GM04504 (cell line): Measurements from ENCODE around the gene SPATC1L.
"Not testable (repeated sequence)": the region's sequence is repeated elsewhere in the genome, so short reads cannot be mapped to it uniquely, and the experiment has no call there.

Experiments
- DNase-seq: peaks from one replicate; pipeline ENCODE4 v3.0.0-alpha.2; 2012; ENCODE audit warnings: low read depth

Gene SPATC1L

DNA sequence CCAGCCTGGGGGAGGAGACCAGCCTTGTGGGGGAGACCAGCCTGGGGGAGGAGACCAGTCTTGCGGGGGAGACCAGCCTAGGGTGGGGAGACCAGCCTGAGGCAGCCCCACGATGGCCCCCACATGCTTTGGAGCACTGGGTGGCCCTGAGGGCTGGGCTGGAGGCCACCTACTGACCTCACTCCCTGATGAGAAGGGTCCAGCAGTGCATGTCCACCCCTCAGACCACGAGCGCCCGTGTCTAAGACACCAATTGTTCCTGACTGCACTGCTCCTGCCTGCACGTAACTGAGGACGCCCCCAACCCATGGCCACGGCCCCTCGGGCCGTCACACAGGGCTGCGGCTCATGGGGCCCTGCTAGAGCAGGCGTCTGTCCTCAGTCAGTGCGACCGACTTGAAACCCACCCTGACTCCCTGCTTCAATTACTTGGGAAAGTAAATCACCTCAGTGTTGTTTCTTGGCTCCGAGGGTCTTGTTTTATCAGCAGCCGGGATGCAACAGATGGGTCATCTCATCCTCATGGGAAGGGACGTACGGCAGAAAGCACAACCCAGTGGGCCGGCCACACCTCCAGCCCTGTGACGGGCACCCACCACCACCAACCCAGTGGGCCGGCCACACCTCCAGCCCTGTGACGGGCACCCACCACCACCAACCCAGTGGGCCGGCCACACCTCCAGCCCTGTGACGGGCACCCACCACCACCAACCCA, at the start of gene SPATC1L:
Gene SPATC1L, minus strand, starts transcription at position 550 of the 715 bp plus-strand sequence. CDS start 1,643 bp downstream, outside the sequence.
- peak; percentile 41 for DNase-seq

DNA sequence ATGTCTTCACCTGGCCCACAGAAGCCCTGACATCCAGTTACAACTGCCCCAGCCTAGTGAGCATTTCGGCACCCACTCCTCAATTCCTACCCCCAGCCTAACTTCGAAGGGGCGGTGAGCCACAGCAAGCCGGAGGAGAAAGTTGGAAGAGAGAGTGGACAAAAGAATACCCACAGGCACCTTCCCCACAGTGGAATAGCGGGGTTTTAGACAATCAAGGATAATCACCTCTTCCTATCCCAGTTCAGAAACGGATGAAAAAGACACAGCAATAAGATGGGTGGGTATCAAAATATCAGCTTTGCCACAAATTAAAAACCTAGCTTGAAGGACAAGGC, 45.6 kb upstream of the SPATC1L start:
- DNase-seq, result no peak

DNA sequence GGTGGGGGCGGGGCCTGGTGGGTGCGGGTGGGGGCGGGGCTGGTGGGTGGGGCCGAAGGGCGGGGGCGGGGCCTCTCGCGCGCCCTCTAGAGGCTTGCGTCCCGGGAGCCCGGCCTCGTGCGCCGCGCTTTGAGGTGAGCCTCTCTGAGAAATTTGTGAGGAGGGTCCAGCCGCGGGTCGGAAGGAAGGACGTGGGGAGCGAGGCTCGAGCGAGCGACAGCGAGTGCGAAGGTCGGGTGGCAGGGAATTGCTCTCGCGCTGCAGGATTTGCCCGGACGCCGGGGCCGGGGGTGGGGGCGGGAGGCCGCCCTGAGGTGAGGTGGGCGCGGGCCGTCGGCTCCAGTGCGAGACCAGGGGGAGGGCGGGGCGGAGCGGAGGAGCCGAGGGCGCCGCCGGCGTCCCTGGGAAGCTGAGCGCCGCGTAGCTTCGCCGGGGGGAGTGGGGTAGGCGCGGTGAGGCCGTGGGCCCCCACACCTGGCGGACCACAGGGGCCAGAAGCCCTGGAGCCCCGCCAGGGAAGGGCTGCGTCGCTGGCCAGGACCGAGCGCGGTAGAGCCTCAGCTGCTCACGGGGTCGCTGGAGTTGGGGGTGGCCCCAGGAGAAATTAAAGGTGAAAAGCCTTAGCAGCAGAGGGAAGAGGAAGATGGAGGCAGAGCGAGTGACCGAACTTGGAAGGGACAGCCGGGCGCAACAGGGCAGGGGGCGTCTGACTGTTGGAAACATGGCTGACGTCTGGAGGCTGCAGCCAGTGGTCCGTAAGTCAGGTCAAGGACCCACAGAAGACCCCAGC, 45.1 kb upstream of the SPATC1L start:
- DNase-seq, result no peak

DNA sequence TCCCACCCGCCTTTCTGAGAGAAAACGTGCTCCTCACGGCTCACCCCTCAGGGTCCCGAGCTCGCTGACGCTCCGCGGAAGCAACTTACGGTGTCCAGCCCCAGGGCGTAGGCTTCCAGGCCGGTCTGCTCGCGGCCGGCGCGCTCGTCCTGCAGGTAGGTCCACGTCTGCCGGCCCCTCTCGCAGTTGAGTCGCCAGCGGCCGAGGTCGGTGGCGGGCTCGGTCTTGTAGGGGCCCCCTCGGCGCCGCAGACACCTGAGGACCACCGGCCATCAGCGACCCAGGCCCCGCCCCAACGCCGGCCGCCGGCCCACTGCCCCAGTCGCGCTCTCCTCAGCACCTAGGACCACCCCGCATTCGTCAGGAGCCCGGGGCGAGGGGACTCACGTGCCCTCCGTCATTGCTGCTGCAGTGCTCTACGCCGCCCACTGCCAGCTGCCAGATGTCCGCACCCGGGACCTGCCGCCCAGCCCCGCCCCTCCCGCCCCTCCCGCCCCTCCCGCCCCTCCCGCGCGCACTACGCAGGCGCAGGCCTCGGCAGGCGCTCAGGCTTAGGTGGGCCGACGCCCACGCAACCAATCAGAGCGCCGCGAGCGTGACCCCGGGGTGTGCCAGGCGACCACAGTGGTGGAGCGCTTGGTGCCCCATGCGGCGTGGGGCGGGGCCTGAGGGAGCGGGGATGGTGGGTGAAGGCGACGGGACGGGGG, 44.2 kb upstream of the SPATC1L start, which contains the start of gene LSS:
Gene LSS, minus strand, starts transcription at position 430 of the 707 bp plus-strand sequence. Its CDS starts 29 bp downstream, at position 401.
- peak; percentile 95 for DNase-seq

DNA sequence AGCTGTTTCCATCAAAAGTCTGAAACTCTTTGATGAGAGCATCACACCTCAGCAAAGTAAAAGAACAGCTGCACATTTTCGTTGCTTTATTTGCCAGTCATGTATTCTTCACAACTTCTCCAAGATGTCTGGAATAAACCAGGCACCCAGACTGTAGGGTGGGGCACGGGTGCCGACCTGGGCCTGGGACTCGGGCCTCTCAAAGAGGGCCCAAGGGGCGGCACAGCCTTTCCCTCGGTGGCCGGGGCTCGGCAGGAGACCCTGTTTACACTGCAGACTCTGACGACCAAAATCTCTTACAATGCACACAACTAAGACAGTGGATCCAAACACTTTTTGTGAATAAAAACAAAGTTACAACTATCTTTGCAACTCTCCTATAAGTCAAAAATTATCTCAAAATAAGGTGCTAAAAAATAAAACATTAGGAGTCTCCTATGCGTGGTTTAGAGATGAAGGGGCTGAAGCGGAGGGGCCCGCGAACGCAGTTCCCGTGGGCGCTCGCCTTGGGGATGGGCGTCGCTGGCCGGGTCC, 43.6 kb upstream of the SPATC1L start:
- no peak for DNase-seq

DNA sequence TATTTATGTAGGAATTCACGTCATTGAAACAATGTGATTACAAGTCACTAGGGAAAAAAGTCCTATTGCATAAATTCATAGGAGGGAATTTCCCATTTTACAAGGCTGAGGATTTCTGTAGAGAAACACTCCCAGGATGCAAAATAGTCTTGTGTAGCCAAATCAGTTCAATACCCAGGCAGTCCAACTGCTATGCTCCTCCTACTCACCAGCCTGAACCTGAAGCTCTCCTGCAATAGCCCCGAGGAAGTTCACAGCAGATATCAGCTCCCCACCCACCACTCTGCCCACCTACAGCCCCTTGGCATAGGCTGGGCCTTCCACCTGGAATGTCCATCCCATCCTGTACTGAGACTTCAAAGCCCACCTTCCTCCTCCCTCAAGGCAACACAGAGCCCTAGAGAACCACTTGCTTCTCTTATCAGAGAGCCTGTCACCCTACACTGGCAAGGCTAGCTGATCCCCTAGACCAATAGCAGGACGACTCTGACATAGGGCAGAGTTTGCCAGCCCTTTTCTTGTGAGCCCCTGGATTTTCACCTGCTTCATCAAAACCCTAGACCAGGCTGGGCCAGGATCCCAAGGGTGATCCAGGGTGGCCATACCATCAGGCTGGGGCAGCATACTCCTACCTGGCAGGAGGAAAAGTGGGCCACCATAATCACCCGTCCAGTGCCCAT, 42.8 kb upstream of the SPATC1L start:
- DNase-seq, result peak; percentile 29

DNA sequence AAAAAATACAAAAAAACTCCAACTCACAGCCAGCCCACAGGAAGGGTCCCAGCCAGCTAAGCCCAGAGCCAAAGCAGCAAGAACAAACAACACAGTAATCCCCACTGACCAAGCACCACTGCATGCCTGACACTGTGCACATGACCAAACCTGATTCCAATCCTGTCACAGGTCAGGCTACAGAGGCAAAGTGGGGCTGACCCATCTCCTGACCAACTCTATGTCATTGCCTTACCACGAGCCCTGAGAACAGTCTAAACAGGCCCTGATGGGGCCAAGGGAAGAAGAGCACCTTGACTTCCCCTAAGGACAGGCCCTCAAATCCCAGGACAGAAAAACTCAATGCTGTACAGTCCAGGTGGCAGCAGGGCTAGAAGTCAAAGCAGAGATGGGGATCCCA, 41.9 kb upstream of the SPATC1L start:
- DNase-seq, result no peak

DNA sequence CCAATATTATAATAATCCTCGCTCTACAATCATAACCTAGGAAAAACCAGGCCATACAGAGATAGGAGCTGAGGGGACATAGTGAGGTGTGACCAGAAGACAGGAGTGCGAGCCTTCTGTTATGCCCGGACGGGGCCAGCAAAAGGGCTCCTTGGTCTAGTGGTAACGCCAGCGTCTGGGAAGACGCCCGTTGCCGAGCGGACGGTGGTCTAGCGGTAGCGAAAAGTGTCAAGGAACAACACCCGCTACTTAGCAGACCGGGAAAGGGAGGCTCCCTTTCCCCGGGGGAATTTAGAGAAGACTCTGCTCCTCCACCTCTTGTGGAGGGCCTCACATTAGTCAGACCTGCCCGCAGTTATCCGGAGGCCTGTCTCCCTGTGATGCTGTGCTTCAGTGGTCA, 39.4 kb upstream of the SPATC1L start:
- DNase-seq, result not testable (repeated sequence)

DNA sequence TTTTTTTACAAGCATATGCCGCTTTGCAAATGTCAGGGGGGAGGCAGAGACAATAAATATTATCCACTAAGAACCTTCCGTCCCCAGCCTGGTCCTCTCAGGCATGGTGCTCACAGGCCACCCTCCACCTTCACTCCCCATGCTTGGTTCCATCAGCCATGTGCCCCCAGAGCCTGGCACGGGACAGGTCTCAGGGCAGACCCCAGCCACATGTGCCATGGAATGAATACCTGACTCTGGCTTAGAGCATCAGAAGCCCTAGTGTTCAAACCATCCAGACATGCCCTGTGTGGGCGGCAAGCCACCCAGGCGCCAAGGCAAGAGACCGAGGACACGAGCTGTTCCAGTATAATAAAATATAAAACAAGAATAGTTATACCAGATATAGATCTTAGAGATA, 39.0 kb upstream of the SPATC1L start:
- no peak for DNase-seq

DNA sequence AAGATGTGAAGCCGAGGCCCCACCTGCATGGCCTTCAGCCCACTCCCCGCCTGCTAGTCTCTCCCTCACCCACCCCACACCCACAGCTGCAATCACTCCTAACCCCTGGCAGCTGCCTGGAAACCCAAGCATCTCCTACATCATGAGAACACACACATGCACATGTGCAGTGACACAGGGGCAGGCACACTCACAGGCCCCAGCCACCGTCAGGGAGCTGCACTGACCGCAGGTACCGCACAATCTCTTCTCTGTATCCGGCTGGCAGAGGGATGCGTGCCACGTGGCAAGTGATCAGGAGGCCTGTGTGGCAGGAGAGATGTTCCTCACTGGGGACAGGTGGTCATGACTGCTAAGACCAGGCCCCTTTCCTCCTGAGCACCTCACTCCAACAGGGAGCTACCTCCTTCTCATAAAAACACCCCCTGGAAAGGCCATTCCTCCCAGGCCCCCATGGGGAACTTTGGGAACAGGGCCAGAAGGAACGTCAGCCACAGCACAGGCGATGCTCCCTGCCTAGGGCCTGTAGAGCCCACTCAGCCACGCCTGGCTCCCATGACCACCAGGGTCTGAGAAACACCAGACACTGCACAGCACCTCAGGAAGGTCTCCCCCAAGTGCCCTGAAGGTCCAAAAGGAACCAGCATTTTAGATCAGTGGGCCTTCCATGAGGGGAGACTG, 38.3 kb upstream of the SPATC1L start:
- DNase-seq, result no peak

DNA sequence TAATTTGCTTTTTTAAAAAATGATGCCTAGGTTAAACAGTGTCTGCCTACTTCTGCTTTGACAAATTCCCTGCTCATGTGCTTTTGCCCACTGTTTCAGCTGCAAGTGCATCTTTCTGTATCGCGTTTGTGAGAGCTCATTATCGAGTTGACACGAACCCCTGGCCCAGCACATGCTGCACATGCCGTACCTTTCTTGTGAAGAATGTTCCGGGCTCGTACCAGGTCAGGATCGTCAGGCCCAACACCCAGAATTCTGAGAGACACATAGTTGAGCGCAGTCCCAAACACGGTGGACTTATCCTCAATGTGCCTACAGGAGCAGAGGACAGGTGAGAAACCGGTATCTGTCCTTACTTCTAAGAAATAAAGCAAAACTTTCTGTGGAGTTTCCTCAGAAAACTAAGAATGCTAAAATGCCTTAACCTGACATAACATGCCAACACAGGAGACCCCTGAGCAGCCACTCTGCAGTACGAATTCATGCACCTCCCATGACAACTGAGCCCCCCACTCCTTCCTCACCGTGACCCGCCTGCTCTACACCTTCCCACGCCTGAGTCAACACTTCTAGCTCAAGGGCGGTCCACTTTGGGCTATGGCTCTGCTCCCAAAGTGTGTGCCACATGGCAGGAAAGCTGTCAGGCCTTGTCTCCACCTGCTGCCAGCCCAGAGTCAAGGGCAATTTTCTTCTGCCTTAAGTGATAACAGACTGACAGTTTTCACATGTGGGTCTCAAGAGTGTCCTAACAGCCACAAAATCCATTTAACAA, 37.6 kb upstream of the SPATC1L start:
- DNase-seq, result no peak

DNA sequence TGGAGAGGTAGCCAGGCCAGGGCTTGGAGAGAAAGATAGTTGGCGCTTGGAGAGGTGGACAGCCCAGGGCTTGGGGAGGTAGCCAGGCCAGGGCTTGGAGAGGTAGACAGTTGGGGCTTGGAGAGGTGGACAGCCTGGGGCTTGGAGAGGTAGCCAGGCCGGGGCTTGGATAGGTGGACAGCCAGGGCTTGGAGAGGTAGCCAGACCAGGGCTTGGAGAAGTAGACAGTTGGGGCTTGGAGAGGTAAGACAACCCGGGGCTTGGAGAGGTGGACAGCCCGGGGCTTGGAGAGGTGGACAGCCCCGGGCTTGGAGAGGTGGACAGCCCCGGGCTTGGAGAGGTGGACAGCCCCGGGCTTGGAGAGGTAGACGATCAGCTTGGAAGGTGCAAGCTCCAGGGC, 36.6 kb upstream of the SPATC1L start:
- DNase-seq, result no peak

DNA sequence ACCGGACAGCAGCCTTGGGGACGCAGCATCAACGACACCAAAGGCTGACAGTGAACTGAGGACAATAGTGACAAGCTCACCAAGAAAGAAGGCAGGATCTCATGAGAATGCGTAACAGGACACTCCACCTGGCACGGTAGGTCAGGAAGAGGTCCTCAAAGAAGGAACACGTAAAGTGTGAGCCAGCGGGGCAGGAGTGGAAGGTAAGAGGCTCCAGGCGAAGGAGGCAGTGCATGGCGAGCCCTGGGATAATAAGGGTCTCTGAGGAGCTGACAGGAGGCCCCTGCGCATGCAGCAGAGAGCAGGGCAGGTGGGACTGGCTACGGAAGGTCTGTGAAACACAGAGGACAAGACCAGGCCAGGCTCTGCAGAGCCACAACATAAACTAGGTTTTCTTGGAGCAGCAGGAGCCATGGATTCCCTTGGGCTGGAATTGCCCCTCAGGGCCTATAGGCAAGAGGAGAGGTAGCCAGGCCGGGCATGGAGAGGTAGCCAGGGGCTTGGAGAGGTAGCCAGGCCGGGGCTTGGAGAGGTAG, 36.1 kb upstream of the SPATC1L start:
- no peak for DNase-seq

DNA sequence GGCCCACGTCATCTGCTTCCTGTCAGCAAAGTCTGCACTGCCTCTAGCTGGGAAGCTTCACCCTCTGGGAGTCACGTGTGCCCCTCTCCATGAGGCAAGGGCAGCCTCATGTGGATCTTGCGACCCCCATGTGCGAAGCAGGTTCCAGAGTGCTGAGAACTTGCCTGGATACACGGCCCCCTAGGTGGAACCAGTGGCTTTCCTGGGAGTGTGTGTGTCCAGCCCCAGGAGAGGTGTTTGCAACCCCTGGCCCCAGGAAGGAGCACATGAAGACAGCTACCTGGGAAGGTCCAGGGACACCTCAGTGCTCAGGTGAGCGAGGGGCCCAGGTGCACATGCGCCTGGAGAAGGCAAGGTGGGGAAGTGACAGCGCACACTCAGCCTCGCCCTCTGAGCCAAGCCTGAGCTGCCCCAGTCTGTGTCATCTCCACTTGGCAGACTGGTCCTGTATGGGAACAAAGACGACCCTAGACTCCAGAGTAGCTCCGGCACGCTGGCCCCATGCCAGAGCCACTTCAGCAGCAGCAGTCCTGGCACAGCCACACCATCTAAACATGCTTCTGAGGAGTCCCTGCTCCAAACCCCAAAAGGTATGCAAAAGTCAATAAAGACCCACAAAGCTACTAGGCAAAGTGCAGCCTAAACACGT, 35.5 kb upstream of the SPATC1L start:
- no peak for DNase-seq

DNA sequence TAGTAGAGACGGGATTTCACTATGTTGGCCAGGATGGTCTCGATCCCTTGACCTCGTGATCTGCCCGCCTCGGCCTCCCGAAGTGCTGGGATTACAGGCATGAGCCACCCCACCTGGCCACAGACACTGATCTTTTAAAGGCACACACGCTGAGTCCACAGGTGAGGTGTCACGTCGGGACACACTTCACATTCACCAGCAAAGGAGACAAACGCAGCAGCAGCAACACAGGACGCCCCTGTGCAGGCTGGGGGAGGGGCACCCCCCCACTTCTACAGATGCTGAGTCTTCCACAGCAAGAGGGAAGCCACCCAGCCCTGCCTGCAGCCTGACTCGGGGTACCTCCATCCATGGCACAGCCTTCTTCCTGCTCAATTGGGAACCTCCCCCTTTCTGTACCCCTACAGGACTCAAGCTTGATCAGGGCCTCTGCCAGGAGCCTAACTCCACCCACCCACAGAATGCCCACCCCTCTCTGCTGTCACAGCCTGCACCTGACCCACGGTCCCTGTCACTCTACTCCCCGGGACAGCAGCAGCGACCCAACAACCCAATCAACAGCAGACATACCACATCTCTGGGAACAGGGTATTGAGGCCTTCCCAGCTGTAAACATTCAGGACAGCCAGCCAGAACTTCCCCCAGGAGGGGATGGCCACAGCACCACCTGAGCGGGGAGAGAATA, 34.8 kb upstream of the SPATC1L start:
- no peak for DNase-seq

DNA sequence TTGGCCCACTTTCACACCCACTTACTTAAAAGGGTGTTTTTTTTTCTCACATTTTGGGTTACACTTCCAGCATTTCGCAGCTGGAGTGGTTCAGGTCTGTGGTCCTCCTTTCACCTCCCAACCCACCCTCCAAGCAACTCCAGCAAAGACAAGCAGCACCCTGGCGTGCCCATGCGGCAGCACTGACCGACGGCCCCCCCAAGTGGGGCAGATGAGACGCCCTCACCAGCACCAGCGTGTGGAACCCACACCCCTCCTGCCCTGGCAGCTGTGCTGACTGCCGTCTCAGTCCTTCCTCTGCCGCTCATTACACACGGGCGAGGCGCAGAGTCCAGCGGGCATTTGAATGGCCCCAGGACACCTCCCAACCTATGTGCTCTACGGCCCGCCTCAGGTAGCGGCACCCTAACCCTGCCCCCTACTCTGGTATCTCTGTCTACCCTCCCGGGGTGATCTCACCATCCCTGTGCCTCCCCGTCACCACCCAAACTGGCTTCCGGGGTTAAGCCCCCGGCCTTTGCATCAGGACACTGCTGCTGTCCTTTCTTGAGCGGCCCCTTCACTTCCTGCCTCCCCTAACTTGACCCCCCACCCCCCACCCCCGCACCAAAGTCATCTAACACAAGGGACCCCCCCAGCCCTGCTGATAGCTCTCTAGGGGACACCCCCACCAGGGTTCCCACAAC, 33.4 kb upstream of the SPATC1L start:
- no peak for DNase-seq

DNA sequence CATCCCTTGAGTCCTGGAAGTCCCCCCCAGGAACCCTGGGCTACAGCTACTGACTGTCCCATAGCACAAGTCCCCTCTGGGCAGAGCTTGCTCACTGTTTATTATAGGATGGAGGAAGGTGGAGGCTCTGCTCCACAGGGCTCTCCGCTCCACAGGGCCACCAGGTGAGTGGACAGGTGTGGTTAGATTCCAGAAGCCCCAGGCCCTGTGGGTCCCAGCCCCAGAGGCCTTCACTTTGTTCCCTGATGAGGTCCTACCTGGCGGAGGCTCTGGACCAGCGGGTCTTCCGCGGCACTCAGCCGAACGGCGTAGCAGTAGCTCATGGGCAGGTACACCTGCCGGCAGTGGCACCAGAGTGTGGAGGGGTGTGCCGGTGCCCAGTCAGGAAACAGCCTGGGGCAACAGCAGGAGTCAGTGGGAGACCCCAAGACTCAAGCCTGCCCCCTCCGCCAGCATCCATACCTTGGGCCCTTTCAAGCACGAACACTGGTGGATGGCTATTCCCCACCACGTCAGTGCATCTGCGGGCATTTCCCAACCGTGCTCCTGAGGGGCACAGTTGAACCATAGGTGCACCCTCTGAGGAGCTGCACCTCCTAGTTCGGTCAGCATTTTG, 32.0 kb upstream of the SPATC1L start:
- DNase-seq, result no peak

DNA sequence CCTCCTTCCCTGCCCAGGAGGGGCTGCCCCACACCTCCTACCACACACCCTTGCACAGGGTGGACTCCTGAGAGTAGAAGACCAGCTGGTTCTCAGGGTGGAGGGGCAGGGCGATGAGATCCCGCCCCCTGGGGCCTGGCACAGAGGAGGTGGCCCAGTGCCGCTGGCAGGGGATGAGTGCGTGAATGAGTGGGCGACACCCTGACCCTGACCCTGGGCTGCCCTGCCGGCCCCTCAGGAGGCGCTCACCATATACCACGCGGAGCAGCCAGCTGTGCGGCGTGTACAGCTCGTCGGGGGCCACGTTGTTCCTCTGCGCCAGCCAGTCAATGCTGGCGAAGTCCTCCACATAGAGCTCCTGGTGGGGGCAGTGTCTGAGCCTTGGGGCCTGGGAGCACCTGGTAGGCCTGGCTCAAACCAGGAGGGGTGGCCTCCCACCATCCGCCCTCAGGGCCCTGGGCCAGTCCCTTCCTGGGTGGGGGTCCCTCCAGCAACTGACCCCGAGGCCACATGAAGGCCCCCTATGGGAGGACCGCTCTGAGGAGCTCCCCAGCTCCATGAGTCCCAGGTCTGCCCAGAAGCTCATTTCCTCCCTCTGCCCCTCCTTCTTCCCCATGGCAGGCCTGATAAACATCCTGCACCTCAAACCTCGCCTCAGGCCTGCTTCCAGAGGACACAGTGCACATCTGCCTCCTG, 31.3 kb upstream of the SPATC1L start:
- no peak for DNase-seq
